Measurements from ENCODE around the gene CDKN1C. TPM values are rescaled to one million over a fixed set of nuclear protein-coding genes. Genes with fewer than 3 reads are reported as not detected.
A peak's percentile ranks its signal among the peaks of the same experiment; 100 is the strongest.

Gene CDKN1C
- total and polyA plus RNA-seq, 9 donors = 170 to 290 (median 198) TPM

- Histone ChIP-seq H3K4me3 (ENCODE audit: low read length) (no peak overlapping the region), H3K9me3 (replicated peaks; ENCODE audit: control insufficient read depth, low read depth, low read length) (no peaks in the 10 kb centered on the region), H3K4me1 (ENCODE audit: control insufficient read depth, insufficient read depth, low read length) (peaks cover 54% of the 10 kb centered on the region), H3K27ac (ENCODE audit: low read length) (no peak overlapping the region), H3K27me3 (ENCODE audit: control insufficient read depth, insufficient read depth, low read length) (peaks cover 2% of the 10 kb centered on the region), H3K36me3 (ENCODE audit: control insufficient read depth, insufficient read depth, low read length) (no peaks in the 10 kb centered on the region)
- WGBS (ENCODE audit: insufficient coverage) = 48% methylated on average over 20 of the region's 23 CpGs
- no peak for DNase-seq
Measured at GRCh38 chr11:2839395-2839943, 46.1 kb downstream of the CDKN1C start.

- 79% methylated on average over 16 of the region's 25 CpGs for WGBS (ENCODE audit: insufficient coverage)
- no peaks in the 10 kb centered on the region for H3K27me3 ChIP-seq (ENCODE audit: control insufficient read depth, insufficient read depth, low read length)
- H3K9me3 ChIP-seq (replicated peaks; ENCODE audit: control insufficient read depth, low read depth, low read length) = no peaks in the 10 kb centered on the region
- H3K4me3 ChIP-seq (ENCODE audit: low read length) = no peak overlapping the region
- no peaks in the 10 kb centered on the region for H3K36me3 ChIP-seq (ENCODE audit: control insufficient read depth, insufficient read depth, low read length)
- no peak overlapping the region for H3K27ac ChIP-seq (ENCODE audit: low read length)
- peaks cover 54% of the 10 kb centered on the region for H3K4me1 ChIP-seq (ENCODE audit: control insufficient read depth, insufficient read depth, low read length)
- DNase-seq = no peak
Measured at GRCh38 chr11:2838676-2839294, 46.8 kb downstream of the CDKN1C start.

- peaks cover 56% of the 10 kb centered on the region for H3K4me1 ChIP-seq (ENCODE audit: control insufficient read depth, insufficient read depth, low read length)
Measured at GRCh38 chr11:2838091-2838490, 47.5 kb downstream of the CDKN1C start.

GRCh38 chr11:2837651-2838050 lies 47.9 kb downstream of the CDKN1C start:
- no peaks in the 10 kb centered on the region for H3K9me3 ChIP-seq (replicated peaks; ENCODE audit: control insufficient read depth, low read depth, low read length)
- no peaks in the 10 kb centered on the region for H3K36me3 ChIP-seq (ENCODE audit: control insufficient read depth, insufficient read depth, low read length)
- DNase-seq = no peak
- no peak overlapping the region for H3K4me3 ChIP-seq (ENCODE audit: low read length)
- 75% methylated on average over 12 of the region's 12 CpGs for WGBS (ENCODE audit: insufficient coverage)
- H3K4me1 ChIP-seq (ENCODE audit: control insufficient read depth, insufficient read depth, low read length) = peaks cover 56% of the 10 kb centered on the region
- H3K27ac ChIP-seq (ENCODE audit: low read length) = peak overlapping the region; percentile 35
- no peaks in the 10 kb centered on the region for H3K27me3 ChIP-seq (ENCODE audit: control insufficient read depth, insufficient read depth, low read length)

More at GRCh38 chr11:2838091-2838490, 47.5 kb downstream of the CDKN1C start:
- Histone ChIP-seq H3K9me3 (replicated peaks; ENCODE audit: control insufficient read depth, low read depth, low read length) (no peaks in the 10 kb centered on the region), H3K4me3 (ENCODE audit: low read length) (no peak overlapping the region), H3K36me3 (ENCODE audit: control insufficient read depth, insufficient read depth, low read length) (no peaks in the 10 kb centered on the region), H3K27me3 (ENCODE audit: control insufficient read depth, insufficient read depth, low read length) (no peaks in the 10 kb centered on the region), H3K27ac (ENCODE audit: low read length) (no peak overlapping the region)
- no peak for DNase-seq
- 25% methylated on average over 10 of the region's 11 CpGs for WGBS (ENCODE audit: insufficient coverage)

GRCh38 chr11:2837096-2837601 lies 48.4 kb downstream of the CDKN1C start:
- WGBS (ENCODE audit: insufficient coverage) = 47% methylated on average over 16 of the region's 20 CpGs
- no peaks in the 10 kb centered on the region for H3K27me3 ChIP-seq (ENCODE audit: control insufficient read depth, insufficient read depth, low read length)
- DNase-seq = peak; percentile 81
- no peak overlapping the region for H3K4me3 ChIP-seq (ENCODE audit: low read length)
- no peaks in the 10 kb centered on the region for H3K9me3 ChIP-seq (replicated peaks; ENCODE audit: control insufficient read depth, low read depth, low read length)
- H3K27ac ChIP-seq (ENCODE audit: low read length) = peak overlapping the region; percentile 62
- H3K4me1 ChIP-seq (ENCODE audit: control insufficient read depth, insufficient read depth, low read length) = peaks cover 56% of the 10 kb centered on the region
- no peaks in the 10 kb centered on the region for H3K36me3 ChIP-seq (ENCODE audit: control insufficient read depth, insufficient read depth, low read length)

- peaks cover 56% of the 10 kb centered on the region for H3K4me1 ChIP-seq (ENCODE audit: control insufficient read depth, insufficient read depth, low read length)
- H3K27ac ChIP-seq (ENCODE audit: low read length) = peak overlapping the region; percentile 62
- DNase-seq = no peak
- no peaks in the 10 kb centered on the region for H3K36me3 ChIP-seq (ENCODE audit: control insufficient read depth, insufficient read depth, low read length)
- H3K9me3 ChIP-seq (replicated peaks; ENCODE audit: control insufficient read depth, low read depth, low read length) = no peaks in the 10 kb centered on the region
- no peak overlapping the region for H3K4me3 ChIP-seq (ENCODE audit: low read length)
- H3K27me3 ChIP-seq (ENCODE audit: control insufficient read depth, insufficient read depth, low read length) = no peaks in the 10 kb centered on the region
- WGBS (ENCODE audit: insufficient coverage) = 77% methylated on average over 17 of the region's 23 CpGs
Measured at GRCh38 chr11:2836315-2837095, 49.1 kb downstream of the CDKN1C start.

- Histone ChIP-seq H3K4me1 (ENCODE audit: control insufficient read depth, insufficient read depth, low read length) (peaks cover 62% of the 10 kb centered on the region), H3K27ac (ENCODE audit: low read length) (no peak overlapping the region), H3K4me3 (ENCODE audit: low read length) (no peak overlapping the region), H3K9me3 (replicated peaks; ENCODE audit: control insufficient read depth, low read depth, low read length) (no peaks in the 10 kb centered on the region), H3K27me3 (ENCODE audit: control insufficient read depth, insufficient read depth, low read length) (no peaks in the 10 kb centered on the region), H3K36me3 (ENCODE audit: control insufficient read depth, insufficient read depth, low read length) (no peaks in the 10 kb centered on the region)
- WGBS (ENCODE audit: insufficient coverage) = 85% methylated on average over 17 of the region's 17 CpGs
- DNase-seq = no peak
Measured at GRCh38 chr11:2835751-2836150, 49.8 kb downstream of the CDKN1C start.

GRCh38 chr11:2835296-2835695 lies 50.3 kb downstream of the CDKN1C start:
- Histone ChIP-seq H3K9me3 (replicated peaks; ENCODE audit: control insufficient read depth, low read depth, low read length) (no peaks in the 10 kb centered on the region), H3K27me3 (ENCODE audit: control insufficient read depth, insufficient read depth, low read length) (no peaks in the 10 kb centered on the region), H3K4me3 (ENCODE audit: low read length) (no peak overlapping the region), H3K4me1 (ENCODE audit: control insufficient read depth, insufficient read depth, low read length) (peaks cover 63% of the 10 kb centered on the region), H3K36me3 (ENCODE audit: control insufficient read depth, insufficient read depth, low read length) (no peaks in the 10 kb centered on the region), H3K27ac (ENCODE audit: low read length) (no peak overlapping the region)
- DNase-seq = peak; percentile 47
- 59% methylated on average over 6 of the region's 6 CpGs for WGBS (ENCODE audit: insufficient coverage)

GRCh38 chr11:2834503-2835273 lies 50.9 kb downstream of the CDKN1C start:
- 58% methylated on average over 13 of the region's 16 CpGs for WGBS (ENCODE audit: insufficient coverage)
- Histone ChIP-seq H3K9me3 (replicated peaks; ENCODE audit: control insufficient read depth, low read depth, low read length) (peaks cover under 1% of the 10 kb centered on the region), H3K27me3 (ENCODE audit: control insufficient read depth, insufficient read depth, low read length) (no peaks in the 10 kb centered on the region), H3K4me3 (ENCODE audit: low read length) (no peak overlapping the region), H3K27ac (ENCODE audit: low read length) (peak overlapping the region; percentile 3), H3K36me3 (ENCODE audit: control insufficient read depth, insufficient read depth, low read length) (no peaks in the 10 kb centered on the region), H3K4me1 (ENCODE audit: control insufficient read depth, insufficient read depth, low read length) (peaks cover 63% of the 10 kb centered on the region)
- DNase-seq = peak; percentile 61
